Calu3 (cell line): ENCODE measurements around the gene MRPS9. TPM values are rescaled to one million over a fixed set of nuclear protein-coding genes. Genes with fewer than 3 reads are reported as not detected.

Source experiments
- BruUV-seq: library from RNA; stranded (reverse); fragments of 400-500 nt; replicated peaks from 2 replicates; lab custom pipeline; 2021; lab: Mats Ljungman, UMichigan
- CTCF ChIA-PET: fragments of 300-600 bp; sonication (Branson Sonifier 250); formaldehyde crosslinking; loops from one replicate; lab custom pipeline; 2022; ENCODE audit warnings: antibody characterized with exemption; lab: Charles Lee
- DNase-seq: peaks from one replicate; pipeline ENCODE4 v3.0.0; 2022
- H3K27ac Mint-ChIP-seq: one replicate; pipeline ENCODE4 v1.8.0; 2022; ENCODE audit warnings: mixed read lengths; ENCODE audit not compliant: unreplicated experiment
- H3K27me3 Mint-ChIP-seq: one replicate; pipeline ENCODE4 v1.8.0; 2022; ENCODE audit warnings: mixed read lengths; ENCODE audit not compliant: unreplicated experiment
- H3K36me3 Mint-ChIP-seq: one replicate; pipeline ENCODE4 v1.8.0; 2022; ENCODE audit warnings: mild to moderate bottlenecking, moderate library complexity, mixed read lengths; ENCODE audit not compliant: insufficient read depth, unreplicated experiment
- H3K4me1 Mint-ChIP-seq: one replicate; pipeline ENCODE4 v1.8.0; 2022; ENCODE audit warnings: mild to moderate bottlenecking, low read depth, mixed read lengths; ENCODE audit not compliant: unreplicated experiment
- H3K4me3 Mint-ChIP-seq: one replicate; pipeline ENCODE4 v1.8.0; 2022; ENCODE audit warnings: mild to moderate bottlenecking, low read depth, moderate library complexity, mixed read lengths; ENCODE audit not compliant: unreplicated experiment
- H3K9me3 Mint-ChIP-seq: one replicate; pipeline ENCODE4 v1.8.0; 2022; ENCODE audit warnings: low read depth, mixed read lengths; ENCODE audit not compliant: unreplicated experiment
- CTCF ChIP-seq: fragments of 200-600 bp; IDR thresholded peaks from one replicate; pipeline ENCODE4 v1.8.0; 2022; ENCODE audit warnings: antibody characterized with exemption; ENCODE audit not compliant: unreplicated experiment
- intact Hi-C: fragments of 100-400 bp; cut with micrococcal nuclease; formaldehyde crosslinking; loops from one replicate; pipeline ENCODE4 v1.10.0; 2022; ENCODE audit not compliant: unreplicated experiment
- total RNA-seq: library from RNA; stranded (reverse); gene quantifications from 2 replicates; pipeline ENCODE4 v1.2.3, GENCODE V29; 2022

The MRPS9 gene
- total RNA-seq, 1 experiment from 2014 or later: 33.9 TPM

GRCh38 chr2:105112345-105112744, 74.5 kb downstream of the MRPS9 start:
- DNase-seq: no peak
- CTCF ChIA-PET: no interaction called here
- H3K27me3 Mint-ChIP-seq: no peaks in the 10 kb centered on the region
- H3K4me3 Mint-ChIP-seq: no peak overlapping the region
- no peaks in the 10 kb centered on the region for H3K9me3 Mint-ChIP-seq
- no peak for TF ChIP-seq CTCF
- no TSS peak for BruUV-seq
- no peaks in the 10 kb centered on the region for H3K36me3 Mint-ChIP-seq
- intact Hi-C loops: loop anchor here (5.0 to 10.0 kb wide), 2 partner anchors 182 to 440 kb away; no protein-coding TSS in a partner anchor
- H3K27ac Mint-ChIP-seq: no peak overlapping the region
- H3K4me1 Mint-ChIP-seq: peaks cover under 1% of the 10 kb centered on the region

GRCh38 chr2:105113616-105114291, 75.9 kb downstream of the MRPS9 start:
- Mint-ChIP-seq H3K9me3 (no peaks in the 10 kb centered on the region), H3K4me3 (no peak overlapping the region), H3K36me3 (no peaks in the 10 kb centered on the region), H3K27ac (no peak overlapping the region), H3K27me3 (no peaks in the 10 kb centered on the region), H3K4me1 (no peaks in the 10 kb centered on the region)
- DNase-seq: no peak
- TF ChIP-seq CTCF: no peak
- BruUV-seq: no TSS peak
- CTCF ChIA-PET: no interaction called here
- intact Hi-C loops: loop anchor here (1.0 to 10.0 kb wide), 4 partner anchors 65 to 439 kb away; no protein-coding TSS in a partner anchor

GRCh38 chr2:105114551-105114950, 76.7 kb downstream of the MRPS9 start:
- Mint-ChIP-seq H3K36me3 (no peaks in the 10 kb centered on the region), H3K4me1 (no peaks in the 10 kb centered on the region), H3K4me3 (no peak overlapping the region), H3K27me3 (no peaks in the 10 kb centered on the region), H3K9me3 (no peaks in the 10 kb centered on the region), H3K27ac (no peak overlapping the region)
- no TSS peak for BruUV-seq
- DNase-seq: no peak
- peak; percentile 49 for TF ChIP-seq CTCF
- CTCF ChIA-PET: interaction anchor here (1.0 kb wide), 1 partner anchor 65 kb away, joined by 4 read pairs; no protein-coding TSS in a partner anchor
- intact Hi-C loops: loop anchor here (1.0 to 10.0 kb wide), 4 partner anchors 64 to 438 kb away; no protein-coding TSS in a partner anchor

- Mint-ChIP-seq H3K4me3 (no peak overlapping the region), H3K27ac (no peak overlapping the region), H3K4me1 (no peaks in the 10 kb centered on the region), H3K36me3 (no peaks in the 10 kb centered on the region), H3K9me3 (no peaks in the 10 kb centered on the region), H3K27me3 (no peaks in the 10 kb centered on the region)
- no peak for DNase-seq
- TF ChIP-seq CTCF: no peak
- intact Hi-C loops: loop anchor here (10.0 kb wide), 1 partner anchor 178 kb away; no protein-coding TSS in a partner anchor
- CTCF ChIA-PET: interaction anchor here (0.5 to 1.4 kb wide), 3 partner anchors 75 to 194 kb away, joined by 3 to 6 read pairs (median 3); no protein-coding TSS in a partner anchor
- BruUV-seq: no TSS peak
Measured at GRCh38 chr2:105116348-105116747, 78.5 kb downstream of the MRPS9 start.
